Natural killer cell treated with Interleukin-12 subunit alpha and Interleukin-12 subunit beta and Interleukin-15 and Interleukin-18, amount 100 ng/mL, for 72 hours (primary cell): ENCODE results near the gene ICE2. TPM values are rescaled to one million over a fixed set of nuclear protein-coding genes. Genes with fewer than 3 reads are reported as not detected.

Experiments
- ATAC-seq, 2 donors: fragments of 150-1000 bp; cut with Tn5 transposase in 1 of 2; sonication (Bioruptor Pico), chemical (Tn5 transposase) in 1 of 2; 2 replicates each; pipeline ENCODE4 v1.10.0; 2021
- DNase-seq: peaks from one replicate; pipeline ENCODE4 v3.0.0; 2022; ENCODE audit warnings: low spot score
- H3K27ac Mint-ChIP-seq, 2 donors: 1 replicate in 1 of 2; 2 replicates in 1 of 2; pipeline ENCODE4 v1.8.0; 2022; ENCODE audit warnings: mixed read lengths in 2 of 2, mild to moderate bottlenecking in 1 of 2, moderate library complexity in 1 of 2
- H3K27me3 Mint-ChIP-seq, 2 donors: 1 replicate in 1 of 2; 2 replicates in 1 of 2; pipeline ENCODE4 v1.8.0; 2022; ENCODE audit warnings: mixed read lengths in 2 of 2
- H3K36me3 Mint-ChIP-seq: one replicate; pipeline ENCODE4 v1.8.0; 2022; ENCODE audit warnings: mixed read lengths
- H3K4me1 Mint-ChIP-seq, 2 donors: 1 replicate in 1 of 2; 2 replicates in 1 of 2; pipeline ENCODE4 v1.8.0; 2022; ENCODE audit warnings: low read depth in 2 of 2, mixed read lengths in 2 of 2, mild to moderate bottlenecking in 1 of 2
- H3K4me3 Mint-ChIP-seq: one replicate; pipeline ENCODE4 v1.8.0; 2022; ENCODE audit warnings: mixed read lengths
- H3K9me3 Mint-ChIP-seq: 2 replicates; pipeline ENCODE4 v1.8.0; 2022; ENCODE audit warnings: mixed read lengths
- total RNA-seq, 2 donors: library from RNA; stranded (reverse); gene quantifications; one replicate each; pipeline ENCODE4 v1.2.3, GENCODE V29; 2022

The ICE2 gene
- total RNA-seq, 2 donors from 2014 or later: 38.9 to 79.4 TPM

GRCh38 chr15:60400944-60401343 lies 78.0 kb downstream of the ICE2 start:
- no peak overlapping the region for H3K27ac Mint-ChIP-seq
- DNase-seq (no peak), ATAC-seq (no peak)
- H3K36me3 Mint-ChIP-seq: no peaks in the 10 kb centered on the region
- H3K27me3 Mint-ChIP-seq: no peaks in the 10 kb centered on the region
- H3K4me3 Mint-ChIP-seq: no peak overlapping the region
- H3K9me3 Mint-ChIP-seq: no peaks in the 10 kb centered on the region
- peaks cover 25% of the 10 kb centered on the region in 2 donors for H3K4me1 Mint-ChIP-seq

GRCh38 chr15:60399931-60400330 lies 79.0 kb downstream of the ICE2 start:
- Mint-ChIP-seq H3K9me3 (no peaks in the 10 kb centered on the region), H3K36me3 (peaks cover 4% of the 10 kb centered on the region), H3K4me3 (no peak overlapping the region), H3K27ac (peak overlapping the region in 1 of 2 donors; percentile 62), H3K27me3 (no peaks in the 10 kb centered on the region), H3K4me1 (peaks cover 25% of the 10 kb centered on the region in 2 donors)
- no peak for DNase-seq
- no peak for ATAC-seq

- H3K27ac Mint-ChIP-seq: peak overlapping the region; percentile 62 to 85
- no peaks in the 10 kb centered on the region for H3K27me3 Mint-ChIP-seq
- H3K9me3 Mint-ChIP-seq: no peaks in the 10 kb centered on the region
- DNase-seq: no peak
- H3K4me1 Mint-ChIP-seq: peaks cover 25 to 30% of the 10 kb centered on the region in 2 donors
- peaks cover 4% of the 10 kb centered on the region for H3K36me3 Mint-ChIP-seq
- no peak for ATAC-seq
- H3K4me3 Mint-ChIP-seq: peak overlapping the region; percentile 92
These were observed 79.6 kb downstream of the ICE2 start for GRCh38 chr15:60399246-60399915.

GRCh38 chr15:60397772-60398445 lies 81.0 kb downstream of the ICE2 start, which contains the start of gene ANXA2:
Gene ANXA2, minus strand, starts transcription at chr15:60397986. Its CDS starts 11,911 bp downstream, at chr15:60386075.
- H3K9me3 Mint-ChIP-seq: no peaks in the 10 kb centered on the region
- peaks cover 10% of the 10 kb centered on the region for H3K36me3 Mint-ChIP-seq
- peak within 1 kb of the TSS; percentile 68 to 85 for H3K27ac Mint-ChIP-seq
- peak; percentile 87 for DNase-seq
- peak within 1 kb of the TSS; percentile 92 for H3K4me3 Mint-ChIP-seq
- no peaks in the 10 kb centered on the region for H3K27me3 Mint-ChIP-seq
- ATAC-seq: peak; percentile 90 to 93
- peaks cover 35 to 42% of the 10 kb centered on the region in 2 donors for H3K4me1 Mint-ChIP-seq

- H3K4me3 Mint-ChIP-seq: peak overlapping the region; percentile 92
- peaks cover 39 to 48% of the 10 kb centered on the region in 2 donors for H3K4me1 Mint-ChIP-seq
- H3K36me3 Mint-ChIP-seq: peaks cover 10% of the 10 kb centered on the region
- H3K9me3 Mint-ChIP-seq: no peaks in the 10 kb centered on the region
- H3K27me3 Mint-ChIP-seq: no peaks in the 10 kb centered on the region
- ATAC-seq (peak; percentile 71 to 72), DNase-seq (peak; percentile 73)
- peak overlapping the region; percentile 68 to 84 for H3K27ac Mint-ChIP-seq
These were observed 81.8 kb downstream of the ICE2 start for GRCh38 chr15:60396958-60397771.

- Mint-ChIP-seq H3K27ac (peak overlapping the region; percentile 68 to 84), H3K27me3 (no peaks in the 10 kb centered on the region), H3K9me3 (no peaks in the 10 kb centered on the region), H3K4me3 (peak overlapping the region; percentile 92), H3K36me3 (peaks cover 10% of the 10 kb centered on the region), H3K4me1 (peaks cover 42 to 52% of the 10 kb centered on the region in 2 donors)
- DNase-seq: no peak
- ATAC-seq: no peak
These were observed 82.4 kb downstream of the ICE2 start for GRCh38 chr15:60396560-60396957.

- peak overlapping the region; percentile 92 for H3K4me3 Mint-ChIP-seq
- ATAC-seq (no peak), DNase-seq (no peak)
- H3K27ac Mint-ChIP-seq: no peak overlapping the region
- H3K9me3 Mint-ChIP-seq: no peaks in the 10 kb centered on the region
- peaks cover 10% of the 10 kb centered on the region for H3K36me3 Mint-ChIP-seq
- H3K4me1 Mint-ChIP-seq: peaks cover 45 to 57% of the 10 kb centered on the region in 2 donors
- no peaks in the 10 kb centered on the region for H3K27me3 Mint-ChIP-seq
These were observed 82.8 kb downstream of the ICE2 start for GRCh38 chr15:60396100-60396499.

- no peak for ATAC-seq
- Mint-ChIP-seq H3K4me3 (peak overlapping the region; percentile 18), H3K27ac (no peak overlapping the region), H3K4me1 (peaks cover 50 to 63% of the 10 kb centered on the region in 2 donors), H3K27me3 (no peaks in the 10 kb centered on the region), H3K9me3 (no peaks in the 10 kb centered on the region), H3K36me3 (peaks cover 10% of the 10 kb centered on the region)
- DNase-seq: no peak
These were observed 83.5 kb downstream of the ICE2 start for GRCh38 chr15:60395276-60396011.

- Mint-ChIP-seq H3K27ac (peak overlapping the region in 1 of 2 donors; percentile 41), H3K4me3 (no peak overlapping the region), H3K9me3 (no peaks in the 10 kb centered on the region), H3K36me3 (peaks cover 10% of the 10 kb centered on the region), H3K4me1 (peaks cover 57 to 71% of the 10 kb centered on the region in 2 donors), H3K27me3 (no peaks in the 10 kb centered on the region)
- ATAC-seq (no peak), DNase-seq (no peak)
These were observed 84.2 kb downstream of the ICE2 start for GRCh38 chr15:60394689-60395097.

GRCh38 chr15:60392986-60393790 lies 85.8 kb downstream of the ICE2 start:
- Mint-ChIP-seq H3K4me1 (peaks cover 56 to 73% of the 10 kb centered on the region in 2 donors), H3K36me3 (peaks cover 10% of the 10 kb centered on the region), H3K27me3 (no peaks in the 10 kb centered on the region), H3K27ac (peak overlapping the region in 1 of 2 donors; percentile 11), H3K4me3 (peak overlapping the region; percentile 52), H3K9me3 (no peaks in the 10 kb centered on the region)
- DNase-seq (no peak), ATAC-seq (no peak)

- Mint-ChIP-seq H3K4me1 (peaks cover 57 to 75% of the 10 kb centered on the region in 2 donors), H3K27ac (no peak overlapping the region), H3K9me3 (no peaks in the 10 kb centered on the region), H3K27me3 (no peaks in the 10 kb centered on the region), H3K4me3 (no peak overlapping the region), H3K36me3 (peaks cover 10% of the 10 kb centered on the region)
- peak; percentile 25 to 74 for ATAC-seq
- no peak for DNase-seq
These were observed 86.3 kb downstream of the ICE2 start for GRCh38 chr15:60392601-60392985.

- Mint-ChIP-seq H3K9me3 (no peaks in the 10 kb centered on the region), H3K27ac (peak overlapping the region in 1 of 2 donors; percentile 66), H3K27me3 (no peaks in the 10 kb centered on the region), H3K4me1 (peaks cover 60 to 76% of the 10 kb centered on the region in 2 donors), H3K4me3 (no peak overlapping the region), H3K36me3 (peaks cover 10% of the 10 kb centered on the region)
- ATAC-seq: no peak
- no peak for DNase-seq
These were observed 87.1 kb downstream of the ICE2 start for GRCh38 chr15:60391722-60392315.
